HFFc6 (cell line): ENCODE data around the gene PDIA5. TPM values are rescaled to one million over a fixed set of nuclear protein-coding genes. Genes with fewer than 3 reads are reported as not detected.

Experiments used
- DNase-seq: peaks from one replicate; pipeline ENCODE4 v3.0.0-alpha.2; 2018
- H3K27ac Mint-ChIP-seq: 2 replicates; pipeline ENCODE4 v1.8.0; 2020; ENCODE audit warnings: mild to moderate bottlenecking, mixed read lengths
- H3K27me3 Mint-ChIP-seq: 2 replicates; pipeline ENCODE4 v1.8.0; 2021; ENCODE audit warnings: mild to moderate bottlenecking, moderate library complexity, mixed read lengths; ENCODE audit not compliant: insufficient read depth
- H3K36me3 Mint-ChIP-seq: 2 replicates; pipeline ENCODE4 v1.8.0; 2021; ENCODE audit warnings: low read depth, mixed read lengths
- H3K4me1 Mint-ChIP-seq: 2 replicates; pipeline ENCODE4 v1.8.0; 2020; ENCODE audit warnings: low read depth, mixed read lengths
- H3K4me3 Mint-ChIP-seq: 2 replicates; pipeline ENCODE4 v1.8.0; 2020; ENCODE audit warnings: mild to moderate bottlenecking, moderate library complexity, mixed read lengths
- H3K9me3 Mint-ChIP-seq: 2 replicates; pipeline ENCODE4 v1.8.0; 2020; ENCODE audit warnings: mild to moderate bottlenecking, mixed read lengths
- total RNA-seq, 6 experiments: library from RNA; stranded (reverse); fragmentation: NEBNext Ultra II Directional; extraction: Animal tissue kit (Norgen Biotek cat#: 25700); gene quantifications; 2 replicates in 1 of 6; 3 replicates in 5 of 6; pipeline ENCODE4 v1.2.3, GENCODE V29; 2021
- TF ChIP-seq, protein P1 (sequence below): fragments of 200-600 bp; sonication (generic); IDR thresholded peaks from 2 replicates; pipeline ENCODE4 v1.5.0; 2021; ENCODE audit warnings: antibody characterized with exemption, mild to moderate bottlenecking

The PDIA5 gene
- total RNA-seq, 6 experiments from 2014 or later = 30.7 to 49.0 (median 38.1) TPM

DNA sequence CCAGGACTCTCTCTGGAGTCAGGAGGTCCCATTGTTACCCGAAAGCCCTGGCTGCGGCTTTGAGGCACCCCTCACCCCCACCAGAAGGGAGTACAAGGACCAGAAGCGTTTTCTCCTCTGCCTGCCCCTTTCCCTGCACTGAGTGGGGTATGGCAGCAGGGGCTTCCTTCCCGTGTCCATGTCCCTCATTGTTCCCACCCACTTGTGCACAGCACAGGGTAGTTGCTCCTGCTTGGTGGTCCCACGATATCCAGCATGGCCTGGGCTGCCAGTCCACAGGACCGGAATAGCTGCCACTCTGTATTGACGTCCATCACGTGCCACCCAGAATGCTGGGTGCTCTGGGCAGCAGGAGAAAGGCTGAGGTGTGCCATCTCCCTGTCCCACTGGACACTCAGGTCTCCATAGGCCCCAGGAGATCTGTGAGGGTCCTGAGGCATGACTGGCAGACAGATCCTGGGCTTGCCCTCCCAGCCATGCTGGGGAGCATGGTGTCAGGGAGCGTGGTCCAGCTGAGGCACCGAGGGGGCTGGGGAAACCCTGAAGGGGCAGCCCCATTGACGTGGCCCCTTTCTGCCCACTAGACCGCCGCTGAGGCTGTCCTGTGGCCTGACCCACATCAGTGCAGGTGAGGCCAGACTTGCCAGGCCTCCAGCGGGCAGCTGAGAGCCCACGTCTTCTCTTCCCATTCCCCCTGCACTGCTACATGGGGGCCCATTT, 89.6 kb downstream of the PDIA5 start:
- Mint-ChIP-seq H3K27ac (no peak overlapping the region), H3K4me3 (no peak overlapping the region), H3K9me3 (no peaks in the 10 kb centered on the region), H3K36me3 (peaks cover 26% of the 10 kb centered on the region), H3K27me3 (no peaks in the 10 kb centered on the region; the same call in 1 of the 2 replicates), H3K4me1 (peaks cover 17% of the 10 kb centered on the region)
- TF ChIP-seq, protein P1, sequence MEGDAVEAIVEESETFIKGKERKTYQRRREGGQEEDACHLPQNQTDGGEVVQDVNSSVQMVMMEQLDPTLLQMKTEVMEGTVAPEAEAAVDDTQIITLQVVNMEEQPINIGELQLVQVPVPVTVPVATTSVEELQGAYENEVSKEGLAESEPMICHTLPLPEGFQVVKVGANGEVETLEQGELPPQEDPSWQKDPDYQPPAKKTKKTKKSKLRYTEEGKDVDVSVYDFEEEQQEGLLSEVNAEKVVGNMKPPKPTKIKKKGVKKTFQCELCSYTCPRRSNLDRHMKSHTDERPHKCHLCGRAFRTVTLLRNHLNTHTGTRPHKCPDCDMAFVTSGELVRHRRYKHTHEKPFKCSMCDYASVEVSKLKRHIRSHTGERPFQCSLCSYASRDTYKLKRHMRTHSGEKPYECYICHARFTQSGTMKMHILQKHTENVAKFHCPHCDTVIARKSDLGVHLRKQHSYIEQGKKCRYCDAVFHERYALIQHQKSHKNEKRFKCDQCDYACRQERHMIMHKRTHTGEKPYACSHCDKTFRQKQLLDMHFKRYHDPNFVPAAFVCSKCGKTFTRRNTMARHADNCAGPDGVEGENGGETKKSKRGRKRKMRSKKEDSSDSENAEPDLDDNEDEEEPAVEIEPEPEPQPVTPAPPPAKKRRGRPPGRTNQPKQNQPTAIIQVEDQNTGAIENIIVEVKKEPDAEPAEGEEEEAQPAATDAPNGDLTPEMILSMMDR = no peak
- no peak for DNase-seq

DNA sequence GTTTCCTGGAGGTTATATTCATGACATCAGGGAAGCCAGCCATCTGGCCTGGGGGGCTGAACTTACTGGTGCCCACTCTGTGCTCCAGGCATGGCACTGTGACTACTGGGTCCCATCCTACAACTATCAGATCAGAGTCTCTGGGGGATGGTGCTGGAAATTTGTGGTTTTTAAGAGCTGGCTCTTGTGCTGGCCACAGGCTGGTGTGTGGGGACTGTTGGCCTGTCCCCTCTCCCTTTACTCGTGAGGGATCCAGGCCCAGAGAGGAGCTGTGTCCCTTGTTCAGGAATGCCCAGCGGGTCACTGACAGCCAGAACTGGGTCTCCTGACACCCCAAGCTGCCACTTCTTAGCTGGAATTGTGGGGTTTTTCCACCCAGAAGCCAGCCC, 90.4 kb downstream of the PDIA5 start:
- H3K27ac Mint-ChIP-seq = no peak overlapping the region

DNA sequence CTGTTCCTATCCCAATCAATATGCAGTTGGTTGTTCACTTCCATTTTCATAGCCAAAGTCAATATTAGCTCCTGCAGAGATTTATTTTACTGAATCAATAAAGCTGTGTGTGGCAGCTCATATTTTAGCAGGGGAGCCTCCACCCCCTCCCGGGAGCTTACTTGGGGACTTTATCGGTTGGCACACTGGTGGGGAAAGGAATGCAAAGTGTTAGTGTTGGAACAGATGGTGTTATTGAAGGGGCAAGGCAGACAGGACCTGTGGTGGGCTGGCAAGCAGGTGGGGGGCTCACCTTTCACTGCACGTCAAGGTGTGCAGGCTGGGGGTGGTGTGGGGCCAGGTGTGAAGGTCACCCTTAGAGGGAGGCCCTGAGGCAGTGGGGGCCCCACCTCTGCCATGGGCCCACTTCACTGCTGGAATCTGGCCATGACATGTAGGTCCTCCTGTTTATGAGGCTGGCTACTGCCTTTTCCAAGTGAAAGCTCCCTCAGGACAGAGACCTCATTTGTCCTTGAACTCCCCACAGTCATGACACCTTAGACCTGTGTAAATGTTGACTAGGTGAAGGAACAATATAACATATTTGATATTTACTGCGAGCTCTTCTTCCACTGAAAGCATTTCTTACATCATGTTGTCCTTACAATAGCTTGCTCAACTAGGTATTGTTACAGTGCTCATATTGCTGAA, 90.9 kb downstream of the PDIA5 start:
- no peaks in the 10 kb centered on the region for H3K9me3 Mint-ChIP-seq
- no peak overlapping the region for H3K27ac Mint-ChIP-seq
- no peaks in the 10 kb centered on the region; the same call in 1 of the 2 replicates for H3K27me3 Mint-ChIP-seq
- DNase-seq = no peak
- no peak overlapping the region for H3K4me3 Mint-ChIP-seq
- TF ChIP-seq, protein P1 = no peak
- peaks cover 28% of the 10 kb centered on the region for H3K36me3 Mint-ChIP-seq
- peaks cover 17% of the 10 kb centered on the region for H3K4me1 Mint-ChIP-seq

More for the DNA sequence above, 90.4 kb downstream of the PDIA5 start:
- TF ChIP-seq, protein P1 = no peak
- Mint-ChIP-seq H3K27me3 (no peaks in the 10 kb centered on the region; the same call in 1 of the 2 replicates), H3K36me3 (peaks cover 26% of the 10 kb centered on the region), H3K4me1 (peaks cover 17% of the 10 kb centered on the region), H3K9me3 (no peaks in the 10 kb centered on the region), H3K4me3 (no peak overlapping the region)
- DNase-seq = no peak

DNA sequence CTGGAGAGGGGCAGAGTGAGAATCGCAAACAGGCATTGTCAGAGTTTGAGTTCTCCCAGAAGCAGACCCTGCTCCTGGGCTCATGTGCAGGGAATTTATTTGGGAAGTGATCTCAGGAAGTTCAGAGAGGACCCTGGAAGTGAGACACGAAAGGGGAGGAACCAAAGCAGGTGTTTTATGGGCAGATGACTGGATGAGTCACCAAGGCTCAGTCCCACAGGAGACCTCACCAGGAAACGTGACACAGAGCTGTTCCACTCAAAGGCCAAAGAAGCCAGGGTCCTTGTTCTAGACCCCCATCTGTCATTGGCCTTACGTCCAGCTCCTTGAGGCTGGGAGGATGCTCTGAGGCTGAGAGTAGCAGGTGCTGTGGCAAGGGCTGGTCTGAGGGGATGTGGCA, 91.5 kb downstream of the PDIA5 start:
- Mint-ChIP-seq H3K27ac (no peak overlapping the region), H3K36me3 (peaks cover 31% of the 10 kb centered on the region), H3K4me1 (peaks cover 17% of the 10 kb centered on the region), H3K4me3 (no peak overlapping the region), H3K9me3 (no peaks in the 10 kb centered on the region), H3K27me3 (no peaks in the 10 kb centered on the region; the same call in 1 of the 2 replicates)
- DNase-seq = no peak
- TF ChIP-seq, protein P1 = no peak

DNA sequence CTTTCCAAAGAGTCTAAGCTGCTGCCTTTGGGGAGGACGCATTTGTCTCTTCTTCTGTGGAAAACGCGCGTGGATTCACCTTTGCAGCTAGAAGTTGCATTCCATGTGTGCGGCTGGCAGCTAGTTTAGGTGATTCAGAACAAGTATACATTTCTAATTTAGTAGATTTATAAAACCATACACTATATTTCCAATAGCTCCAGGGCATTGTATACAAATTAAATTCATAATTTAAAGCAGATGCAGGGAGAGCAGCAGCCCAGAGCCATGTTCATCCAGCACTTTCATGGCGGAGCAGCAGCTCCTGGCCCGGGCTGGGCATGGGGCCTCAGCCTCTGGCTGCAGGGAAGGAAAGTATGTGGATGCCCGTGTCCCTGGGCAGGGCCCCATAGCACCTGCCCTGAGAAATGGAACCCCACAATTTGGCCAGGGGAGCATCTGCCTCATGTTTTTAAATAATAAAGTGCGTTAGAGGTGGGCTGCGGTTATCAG, 92.1 kb downstream of the PDIA5 start:
- Mint-ChIP-seq H3K4me1 (peaks cover 17% of the 10 kb centered on the region), H3K27ac (no peak overlapping the region), H3K36me3 (peaks cover 37% of the 10 kb centered on the region), H3K27me3 (no peaks in the 10 kb centered on the region; the same call in 1 of the 2 replicates), H3K9me3 (no peaks in the 10 kb centered on the region), H3K4me3 (no peak overlapping the region)
- TF ChIP-seq, protein P1 = no peak
- no peak for DNase-seq
